ENCODE results near the gene FBLN1.
"Not testable (repeated sequence)": the region's sequence is repeated elsewhere in the genome, so short reads cannot be mapped to it uniquely, and the experiment has no call there.

The FBLN1 gene

GRCh38 chr22:45548991-45549761 lies 46.5 kb downstream of the FBLN1 start:
- DNase-seq (ENCODE audit: low spot score), result peak; percentile 28

DNA sequence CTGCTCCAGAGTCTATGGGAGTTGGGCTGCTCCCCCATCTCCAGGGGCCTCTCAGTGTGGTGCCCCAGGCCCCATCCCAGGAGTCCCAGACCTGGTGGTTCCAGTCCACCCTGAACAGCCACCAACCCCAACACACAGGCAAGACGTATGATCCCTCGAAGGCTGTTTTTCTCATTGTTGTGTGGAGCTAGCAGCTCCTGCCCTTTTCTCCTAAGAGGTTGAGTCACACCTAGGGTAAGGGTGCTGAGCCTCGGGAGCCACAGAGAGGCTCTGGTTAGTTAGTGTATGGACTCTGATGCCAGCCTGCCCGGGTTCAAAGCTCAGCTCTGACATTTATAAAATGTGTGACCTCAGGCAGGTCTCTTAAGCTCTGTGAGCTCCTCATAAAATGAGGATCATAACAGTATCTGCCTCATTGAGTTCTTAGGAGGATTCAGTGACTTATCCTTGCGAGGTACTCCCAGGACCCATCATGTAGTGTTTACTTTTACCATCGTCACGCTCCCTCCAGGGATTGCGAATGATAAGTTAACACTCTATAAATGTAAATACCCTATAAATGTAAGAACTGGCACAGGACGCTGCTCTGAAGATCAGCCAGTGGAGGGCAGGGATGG lies 47.2 kb downstream of the FBLN1 start:
- no peak for DNase-seq (ENCODE audit: low spot score)

DNA sequence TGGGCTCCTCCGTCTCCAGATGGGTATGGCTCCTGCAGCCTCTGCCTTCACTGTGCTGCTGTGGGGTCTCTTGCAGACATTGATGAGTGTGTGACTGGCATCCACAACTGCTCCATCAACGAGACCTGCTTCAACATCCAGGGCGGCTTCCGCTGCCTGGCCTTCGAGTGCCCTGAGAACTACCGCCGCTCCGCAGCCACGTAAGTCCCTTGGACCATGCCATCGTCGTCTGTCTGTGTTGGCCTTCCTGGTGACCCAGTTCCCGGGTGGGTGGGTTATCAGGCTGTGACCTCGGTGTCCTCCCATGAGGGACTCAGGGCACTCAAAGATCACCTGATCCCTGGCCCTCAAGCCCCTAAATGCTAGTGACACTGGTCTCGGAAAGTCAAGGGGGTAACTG lies 47.7 kb downstream of the FBLN1 start:
- no peak for DNase-seq (ENCODE audit: low spot score)

GRCh38 chr22:45550891-45551290 lies 48.2 kb downstream of the FBLN1 start:
- DNase-seq (ENCODE audit: low spot score), result no peak

GRCh38 chr22:45551310-45552016 lies 48.8 kb downstream of the FBLN1 start:
- no peak for DNase-seq (ENCODE audit: low spot score)

DNA sequence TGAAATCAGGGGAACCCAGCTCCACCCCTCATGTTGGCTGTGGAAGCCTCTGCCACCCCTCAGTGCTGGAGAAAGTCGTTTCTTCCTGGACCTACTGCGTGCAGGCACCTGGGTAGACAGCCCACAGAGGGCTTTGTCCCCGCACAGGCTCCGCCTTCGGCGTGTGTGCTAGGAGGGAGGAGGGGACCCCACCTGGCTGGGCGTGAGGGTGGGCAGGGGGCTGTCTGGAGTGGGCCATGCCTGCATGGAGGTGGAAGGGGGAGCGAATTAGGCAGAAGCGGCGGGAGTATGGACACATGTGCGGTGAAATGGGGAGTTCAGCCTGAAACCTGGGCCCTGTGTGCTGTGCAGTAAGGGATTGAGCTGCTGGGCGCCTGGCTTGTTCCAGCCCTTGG lies 49.3 kb downstream of the FBLN1 start:
- DNase-seq (ENCODE audit: low spot score), result no peak

- DNase-seq (ENCODE audit: low spot score), result no peak
Measured at GRCh38 chr22:45552580-45553350, 50.1 kb downstream of the FBLN1 start.

- DNase-seq (ENCODE audit: low spot score), result peak; percentile 64
Measured at GRCh38 chr22:45553351-45554039, 50.8 kb downstream of the FBLN1 start.

DNA sequence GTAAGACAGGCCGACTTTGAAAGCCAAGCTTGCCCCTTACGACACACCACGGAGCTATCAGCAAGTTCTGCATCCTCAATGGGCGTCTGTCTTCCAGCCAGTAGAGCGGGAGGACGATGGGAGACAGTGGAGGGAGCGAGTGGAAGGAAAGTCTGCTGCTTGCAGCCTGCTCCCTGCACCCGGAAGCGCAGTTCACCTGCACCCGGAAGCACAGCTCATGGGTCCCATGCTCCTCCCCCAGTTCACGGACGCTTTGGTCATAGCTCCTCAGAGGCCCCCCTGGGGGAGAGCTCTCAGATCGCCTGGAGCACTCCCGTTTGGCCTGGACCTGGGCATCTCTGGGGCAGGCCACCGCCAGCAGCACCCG lies 51.3 kb downstream of the FBLN1 start:
- DNase-seq (ENCODE audit: low spot score), result no peak

DNA sequence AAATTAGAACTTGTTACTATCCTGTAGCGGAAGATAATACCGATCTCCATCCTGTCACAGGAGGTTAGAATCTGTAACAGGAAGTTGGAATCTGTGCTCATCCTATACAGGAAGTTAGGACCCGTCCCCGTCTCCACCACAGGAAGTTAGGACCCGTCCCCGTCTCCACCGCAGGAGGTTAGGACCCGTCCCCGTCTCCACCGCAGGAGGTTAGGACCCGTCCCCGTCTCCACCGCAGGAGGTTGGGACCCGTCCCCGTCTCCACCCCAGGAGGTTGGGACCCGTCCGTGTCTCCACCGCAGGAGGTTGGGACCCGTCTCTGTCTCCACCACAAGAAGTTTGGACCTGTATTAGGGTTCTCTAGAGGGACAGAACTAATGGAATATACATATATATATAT lies 52.2 kb downstream of the FBLN1 start:
- no peak for DNase-seq (ENCODE audit: low spot score)

GRCh38 chr22:45557926-45558325 lies 55.2 kb downstream of the FBLN1 start:
- DNase-seq (ENCODE audit: low spot score), result not testable (repeated sequence)

GRCh38 chr22:45560092-45560491 lies 57.4 kb downstream of the FBLN1 start:
- DNase-seq (ENCODE audit: low spot score), result not testable (repeated sequence)

GRCh38 chr22:45560761-45561160 lies 58.1 kb downstream of the FBLN1 start:
- DNase-seq (ENCODE audit: low spot score), result not testable (repeated sequence)

GRCh38 chr22:45562102-45562501 lies 59.4 kb downstream of the FBLN1 start:
- DNase-seq (ENCODE audit: low spot score), result no peak

DNA sequence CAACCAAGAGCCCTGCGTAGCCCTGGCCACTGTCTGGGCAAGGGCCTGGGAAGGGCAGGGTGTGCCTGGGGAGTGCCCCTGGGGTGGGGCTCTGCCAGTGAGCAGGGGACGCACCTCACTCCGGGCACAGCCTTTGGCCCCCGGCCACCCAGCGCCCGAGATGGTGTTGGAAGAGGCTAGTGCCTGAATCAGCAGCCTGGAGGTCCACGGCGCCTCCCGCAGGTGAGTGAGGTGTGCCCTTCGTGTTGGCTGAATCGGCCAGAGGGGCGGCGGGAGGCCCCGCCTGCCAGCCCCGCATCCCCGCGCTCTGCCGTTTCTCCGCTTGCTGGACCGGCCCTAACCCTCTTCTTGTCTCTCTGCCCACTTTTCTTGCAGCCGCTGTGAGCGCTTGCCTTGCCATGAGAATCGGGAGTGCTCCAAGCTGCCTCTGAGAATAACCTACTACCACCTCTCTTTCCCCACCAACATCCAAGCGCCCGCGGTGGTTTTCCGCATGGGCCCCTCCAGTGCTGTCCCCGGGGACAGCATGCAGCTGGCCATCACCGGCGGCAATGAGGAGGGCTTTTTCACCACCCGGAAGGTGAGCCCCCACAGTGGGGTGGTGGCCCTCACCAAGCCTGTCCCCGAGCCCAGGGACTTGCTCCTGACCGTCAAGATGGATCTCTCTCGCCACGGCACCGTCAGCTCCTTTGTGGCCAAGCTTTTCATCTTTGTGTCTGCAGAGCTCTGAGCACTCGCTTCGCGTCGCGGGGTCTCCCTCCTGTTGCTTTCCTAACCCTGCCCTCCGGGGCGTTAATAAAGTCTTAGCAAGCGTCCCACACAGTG lies 60.1 kb downstream of the FBLN1 start:
- no peak for DNase-seq (ENCODE audit: low spot score)

- no peak for DNase-seq (ENCODE audit: low spot score)
Measured at GRCh38 chr22:45563362-45564040, 60.8 kb downstream of the FBLN1 start.

GRCh38 chr22:45564349-45565030 lies 61.8 kb downstream of the FBLN1 start:
- no peak for DNase-seq (ENCODE audit: low spot score)

GRCh38 chr22:45565171-45565570 lies 62.5 kb downstream of the FBLN1 start:
- DNase-seq (ENCODE audit: low spot score), result no peak

DNA sequence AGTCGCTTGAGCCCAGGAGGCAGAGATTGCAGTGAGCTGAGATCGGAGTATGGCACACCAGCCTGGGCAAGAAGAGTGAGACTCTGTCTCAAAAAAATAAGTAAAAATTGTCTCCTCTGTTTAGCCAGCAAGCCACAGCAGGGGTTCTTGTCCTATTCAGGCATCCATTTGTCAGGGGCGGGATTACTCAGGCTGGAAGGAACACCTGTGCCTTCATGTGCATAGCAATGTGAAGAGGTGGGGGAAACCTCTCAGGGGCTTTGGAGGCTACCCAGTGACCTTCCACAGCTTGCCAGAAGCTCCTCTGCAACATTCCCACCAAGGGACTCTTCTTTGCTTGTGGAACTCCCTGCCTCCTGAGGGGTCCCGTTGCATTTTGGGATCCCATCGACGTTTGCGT lies 63.3 kb downstream of the FBLN1 start:
- DNase-seq (ENCODE audit: low spot score), result no peak

GRCh38 chr22:45568213-45568612 lies 65.5 kb downstream of the FBLN1 start:
- DNase-seq (ENCODE audit: low spot score), result no peak

Data from NAMALWA (cell line).